PC-9 (cell line): Measurements from ENCODE around the gene MAP3K5. TPM values are rescaled to one million over a fixed set of nuclear protein-coding genes. Genes with fewer than 3 reads are reported as not detected.
A peak's percentile ranks its signal among the peaks of the same experiment; 100 is the strongest.

Experiments
- BruUV-seq: library from RNA; stranded (reverse); fragments of 400-500 nt; replicated peaks from 2 replicates; lab custom pipeline; 2021; lab: Mats Ljungman, UMichigan
- CTCF ChIA-PET: fragments of 300-600 bp; sonication (Branson Sonifier 250); formaldehyde crosslinking; loops from one replicate; lab custom pipeline; 2022; ENCODE audit warnings: antibody characterized with exemption; lab: Charles Lee
- POLR2A ChIA-PET: fragments of 300-600 bp; sonication (Branson Sonifier 250); formaldehyde crosslinking; loops from one replicate; lab custom pipeline; 2022; ENCODE audit warnings: antibody characterized with exemption; ENCODE audit not compliant: unreplicated experiment; lab: Charles Lee
- DNase-seq, 2 experiments: peaks; one replicate each; pipeline versions ENCODE4 v3.0.0 to v3.0.0-alpha.2; 2015 to 2022; ENCODE audit warnings: mixed read lengths in 1 of 2
- H2AFZ ChIP-seq: fragments of 200-600 bp; sonication (generic); 2 replicates; pipeline ENCODE4 v1.8.1; 2017; ENCODE audit warnings: antibody characterized with exemption
- H3F3A ChIP-seq: fragments of 200-600 bp; sonication (generic); 2 replicates; pipeline ENCODE4 v1.8.1; 2017; ENCODE audit warnings: antibody characterized with exemption, mild to moderate bottlenecking, low read depth; ENCODE audit not compliant: insufficient read depth
- H3K27ac ChIP-seq: fragments of 200-600 bp; sonication (generic); 2 replicates; pipeline ENCODE4 v1.6.1; 2016; ENCODE audit warnings: mixed run types
- H3K27me3 ChIP-seq: fragments of 200-600 bp; sonication (generic); 2 replicates; pipeline ENCODE4 v1.6.1; 2016; ENCODE audit warnings: low read depth, mixed run types; ENCODE audit not compliant: insufficient read depth
- H3K36me3 ChIP-seq: fragments of 200-600 bp; sonication (generic); 2 replicates; pipeline ENCODE4 v1.6.1; 2016; ENCODE audit warnings: low read depth, mixed run types
- H3K4me1 ChIP-seq: fragments of 200-600 bp; sonication (generic); replicated peaks from 2 replicates; pipeline ENCODE4 v1.6.1; 2016; ENCODE audit warnings: mixed run types; ENCODE audit not compliant: insufficient read depth
- H3K4me2 ChIP-seq: fragments of 200-600 bp; sonication (generic); 2 replicates; pipeline ENCODE4 v1.6.1; 2017; ENCODE audit warnings: mixed run types
- H3K4me3 ChIP-seq: fragments of 200-600 bp; sonication (generic); 2 replicates; pipeline ENCODE4 v1.6.1; 2016; ENCODE audit warnings: mixed run types
- H3K79me2 ChIP-seq: fragments of 200-600 bp; sonication (generic); 2 replicates; pipeline ENCODE4 v1.6.1; 2017; ENCODE audit warnings: low read depth, mixed run types
- H3K9me2 ChIP-seq: fragments of 200-600 bp; sonication (generic); 2 replicates; pipeline ENCODE4 v1.8.1; 2017; ENCODE audit warnings: mild to moderate bottlenecking; ENCODE audit not compliant: insufficient read depth
- H3K9me3 ChIP-seq: fragments of 200-600 bp; sonication (generic); 2 replicates; pipeline ENCODE4 v1.8.1; 2016; ENCODE audit warnings: low read depth; ENCODE audit not compliant: insufficient read depth
- H4K20me1 ChIP-seq: fragments of 200-600 bp; sonication (generic); 2 replicates; pipeline ENCODE4 v1.8.1; 2017; ENCODE audit not compliant: insufficient read depth
- CTCF ChIP-seq: fragments of 200-600 bp; sonication (generic); conservative IDR thresholded peaks from 2 replicates; pipeline ENCODE4 v1.6.1; 2017; ENCODE audit warnings: mixed run types, antibody characterized with exemption, mild to moderate bottlenecking, moderate library complexity
- EZH2 ChIP-seq: fragments of 200-600 bp; sonication (generic); IDR thresholded peaks from 2 replicates; pipeline ENCODE4 v1.8.0; 2017; ENCODE audit warnings: antibody characterized with exemption, low read depth
- intact Hi-C: fragments of 100-400 bp; cut with micrococcal nuclease; formaldehyde crosslinking; loops from one replicate; pipeline ENCODE4 v1.10.0; 2022; ENCODE audit not compliant: unreplicated experiment
- total RNA-seq: library from RNA; stranded (reverse); gene quantifications from 2 replicates; pipeline ENCODE4 v1.2.3, GENCODE V29; 2021

MAP3K5 gene
- total RNA-seq, 1 experiment from 2014 or later, result 10.9 TPM

- peak overlapping the region; percentile 7; the same call in 1 of the 2 replicates for H3K4me2 ChIP-seq
- TF ChIP-seq EZH2 (no peak), CTCF (peak; percentile 92)
- peak overlapping the region; percentile 66 for H3K27ac ChIP-seq
- peak in 1 of 2 experiments; percentile 96 for DNase-seq
- H3K36me3 ChIP-seq, result peaks cover 30% of the 10 kb centered on the region
- no peaks in the 10 kb centered on the region for H3K9me3 ChIP-seq
- no TSS peak for BruUV-seq
- peaks cover 18% of the 10 kb centered on the region for H3F3A ChIP-seq
- H4K20me1 ChIP-seq, result no peaks in the 10 kb centered on the region
- no peaks in the 10 kb centered on the region for H3K27me3 ChIP-seq
- ChIA-PET POLR2A (interaction anchor here (0.6 kb wide), 1 partner anchor 263 kb away, joined by 9 read pairs; no protein-coding TSS in a partner anchor), CTCF (interaction anchor here (1.8 kb wide), 1 partner anchor 210 kb away, joined by 5 read pairs; the partner anchor contains the start of gene MAP3K5)
- no peaks in the 10 kb centered on the region for H3K9me2 ChIP-seq
- no peak overlapping the region for H3K4me3 ChIP-seq
- no peak overlapping the region for H2AFZ ChIP-seq
- peaks cover 25% of the 10 kb centered on the region for H3K4me1 ChIP-seq
- intact Hi-C loops, result loop anchor here (1.0 kb wide), 3 partner anchors 27 to 210 kb away; no protein-coding TSS in a partner anchor
- H3K79me2 ChIP-seq, result no peaks in the 10 kb centered on the region
Measured at GRCh38 chr6:136582711-136583471, 209.4 kb downstream of the MAP3K5 start.

- Histone ChIP-seq H3K4me1 (peaks cover 25% of the 10 kb centered on the region), H3K27ac (peak overlapping the region; percentile 50), H3K4me2 (peak overlapping the region; percentile 7; the same call in 1 of the 2 replicates), H3K36me3 (peaks cover 30% of the 10 kb centered on the region), H3F3A (peaks cover 18% of the 10 kb centered on the region), H3K27me3 (no peaks in the 10 kb centered on the region), H3K9me3 (no peaks in the 10 kb centered on the region), H3K9me2 (no peaks in the 10 kb centered on the region), H3K79me2 (no peaks in the 10 kb centered on the region), H2AFZ (no peak overlapping the region), H3K4me3 (no peak overlapping the region), H4K20me1 (no peaks in the 10 kb centered on the region)
- CTCF ChIA-PET, result no interaction called here
- POLR2A ChIA-PET, result no interaction called here
- no peak for TF ChIP-seq EZH2
- intact Hi-C loops, result no loop called here
- DNase-seq, result peak in 1 of 2 experiments; percentile 77
- no TSS peak for BruUV-seq
Measured at GRCh38 chr6:136579800-136580199, 212.5 kb downstream of the MAP3K5 start.

GRCh38 chr6:136576821-136577220 is 215.5 kb downstream of the MAP3K5 start:
- intact Hi-C loops, result no loop called here
- TF ChIP-seq EZH2 (no peak), CTCF (no peak)
- peaks cover under 1% of the 10 kb centered on the region; the same call in 1 of the 2 replicates for H3K9me3 ChIP-seq
- no peak overlapping the region for H3K4me3 ChIP-seq
- no peak overlapping the region for H2AFZ ChIP-seq
- ChIA-PET CTCF (no interaction called here), POLR2A (no interaction called here)
- H4K20me1 ChIP-seq, result no peaks in the 10 kb centered on the region
- H3K9me2 ChIP-seq, result no peaks in the 10 kb centered on the region
- no peak for DNase-seq
- peaks cover 18% of the 10 kb centered on the region for H3F3A ChIP-seq
- H3K4me2 ChIP-seq, result no peak overlapping the region
- no peaks in the 10 kb centered on the region for H3K79me2 ChIP-seq
- no peak overlapping the region for H3K27ac ChIP-seq
- peaks cover 36% of the 10 kb centered on the region for H3K36me3 ChIP-seq
- peaks cover 15% of the 10 kb centered on the region for H3K4me1 ChIP-seq
- no TSS peak for BruUV-seq
- no peaks in the 10 kb centered on the region for H3K27me3 ChIP-seq
